NCI-H2196 (cell line): ENCODE measurements around the gene ATP6V1F.
"Not testable (repeated sequence)": the region's sequence is repeated elsewhere in the genome, so short reads cannot be mapped to it uniquely, and the experiment has no call there.

Experiments used
- DNase-seq: peaks from one replicate; lab custom pipeline; 2025; ENCODE audit not compliant: unreplicated experiment; lab: John Stamatoyannopoulos, UW

Gene ATP6V1F

GRCh38 chr7:128899392-128899791, 36.7 kb downstream of the ATP6V1F start:
- no peak for DNase-seq

GRCh38 chr7:128900237-128900636, 37.6 kb downstream of the ATP6V1F start:
- no peak for DNase-seq

GRCh38 chr7:128902761-128903585, 40.3 kb downstream of the ATP6V1F start:
- no peak for DNase-seq

GRCh38 chr7:128903621-128904361, 41.1 kb downstream of the ATP6V1F start:
- no peak for DNase-seq

- peak; percentile 69 for DNase-seq
These were observed 41.9 kb downstream of the ATP6V1F start for GRCh38 chr7:128904381-128905197.

- no peak for DNase-seq
These were observed 43.5 kb downstream of the ATP6V1F start for GRCh38 chr7:128906001-128906765.

- DNase-seq, result no peak
These were observed 44.3 kb downstream of the ATP6V1F start for GRCh38 chr7:128906766-128907559.

GRCh38 chr7:128908750-128909624, 46.3 kb downstream of the ATP6V1F start:
- DNase-seq, result no peak

GRCh38 chr7:128909625-128910568, 47.2 kb downstream of the ATP6V1F start:
- DNase-seq, result no peak

- no peak for DNase-seq
These were observed 47.9 kb downstream of the ATP6V1F start, which contains the start of gene KCP for GRCh38 chr7:128910569-128910945. TSS of gene KCP (minus strand) at chr7:128910709. CDS start at chr7:128910676, 33 bp downstream.

GRCh38 chr7:128911423-128912031, 48.9 kb downstream of the ATP6V1F start:
- DNase-seq, result no peak

- no peak for DNase-seq
These were observed 49.6 kb downstream of the ATP6V1F start for GRCh38 chr7:128912281-128912680.

- not testable (repeated sequence) for DNase-seq
These were observed 50.2 kb downstream of the ATP6V1F start for GRCh38 chr7:128912709-128913495.

GRCh38 chr7:128913870-128914565, 51.4 kb downstream of the ATP6V1F start:
- DNase-seq, result no peak

- no peak for DNase-seq
These were observed 52.0 kb downstream of the ATP6V1F start for GRCh38 chr7:128914566-128915151.
